Panc1 (cell line): ENCODE results near the gene TNIP1. TPM values are rescaled to one million over a fixed set of nuclear protein-coding genes. Genes with fewer than 3 reads are reported as not detected.

ENCODE experiments used
- ATAC-seq: fragments of 200-7000 bp; cut with Tn5 transposase; 2 replicates; pipeline ENCODE4 v1.9.1; 2020; ENCODE audit warnings: mild to moderate bottlenecking, moderate library complexity
- BruUV-seq: library from RNA; stranded (reverse); fragments of 400-500 nt; replicated peaks from 2 replicates; lab custom pipeline; 2021; lab: Mats Ljungman, UMichigan
- CTCF ChIA-PET: fragments of 300-600 bp; sonication (Branson Sonifier 250); formaldehyde crosslinking; loops from one replicate; lab custom pipeline; 2022; ENCODE audit warnings: antibody characterized with exemption; lab: Charles Lee
- POLR2A ChIA-PET: fragments of 300-600 bp; sonication (Branson Sonifier 250); formaldehyde crosslinking; loops from one replicate; lab custom pipeline; 2022; ENCODE audit warnings: antibody characterized with exemption; lab: Charles Lee
- DNase-seq: peaks from one replicate; pipeline ENCODE4 v3.0.0-alpha.2; 2010; ENCODE audit warnings: low read depth, low spot score
- H3K27ac ChIP-seq: 2 replicates; pipeline ENCODE4 v1.5.1; 2011; ENCODE audit warnings: mild to moderate bottlenecking, low read length, inconsistent platforms
- H3K27me3 ChIP-seq: fragments of 200-500 bp; sonication (Bioruptor generic); 2 replicates; pipeline ENCODE4 v1.6.0; 2014; ENCODE audit warnings: low read length, inconsistent platforms; ENCODE audit not compliant: control insufficient read depth, insufficient read depth
- H3K36me3 ChIP-seq: fragments of 200-500 bp; sonication (Bioruptor generic); 2 replicates; pipeline ENCODE4 v1.5.1; 2014; ENCODE audit warnings: inconsistent platforms, mild to moderate bottlenecking, low read length, moderate library complexity; ENCODE audit not compliant: control insufficient read depth, insufficient read depth
- H3K4me1 ChIP-seq: 2 replicates; pipeline ENCODE4 v1.5.1; 2011; ENCODE audit warnings: inconsistent platforms, mild to moderate bottlenecking, low read length, moderate library complexity; ENCODE audit not compliant: control insufficient read depth, insufficient read depth
- H3K4me3 ChIP-seq, 2 experiments: 2 replicates each; pipeline ENCODE4 v1.5.1; 2011 to 2012; ENCODE audit warnings: low read depth in 2 of 2, low read length in 2 of 2, mild to moderate bottlenecking in 2 of 2, inconsistent platforms in 1 of 2, moderate library complexity in 1 of 2
- H3K9me3 ChIP-seq: fragments of 200-500 bp; sonication (Bioruptor generic); 2 replicates; pipeline ENCODE4 v1.5.1; 2014; ENCODE audit warnings: low read depth, mild to moderate bottlenecking, inconsistent platforms, low read length, moderate library complexity; ENCODE audit not compliant: control insufficient read depth, insufficient read depth
- POLR2AphosphoS5 ChIP-seq: IDR thresholded peaks from 2 replicates; pipeline ENCODE4 v1.6.1; 2012; ENCODE audit warnings: mild to moderate bottlenecking, low read depth, low read length, moderate library complexity
- SIN3A ChIP-seq: IDR thresholded peaks from 2 replicates; pipeline ENCODE4 v1.6.1; 2012; ENCODE audit warnings: low read depth, mild to moderate bottlenecking, low read length, moderate library complexity, borderline replicate concordance; ENCODE audit not compliant: insufficient read depth
- TCF7L2 ChIP-seq: IDR thresholded peaks from 2 replicates; pipeline ENCODE4 v1.6.1; 2011; ENCODE audit warnings: mild to moderate bottlenecking, low read depth, low read length, inconsistent platforms
- in situ Hi-C: cut with HindIII; loops from 2 replicates; pipeline ENCODE4 v1.10.0; 2016; ENCODE audit warnings: low sequenced_read_pairs, low pct_unique_long_range_greater_than_20kb
- intact Hi-C: fragments of 100-400 bp; cut with micrococcal nuclease; formaldehyde crosslinking; loops from one replicate; pipeline ENCODE4 v1.10.0; 2022; ENCODE audit not compliant: unreplicated experiment
- total RNA-seq: library from RNA; stranded (reverse); gene quantifications from one replicate; pipeline ENCODE4 v1.2.1, GENCODE V29; 2021; ENCODE audit not compliant: unreplicated experiment
- TF ChIP-seq, protein P1 (sequence below): fragments of 450-650 bp; IDR thresholded peaks from 2 replicates; pipeline ENCODE4 v1.5.1; 2017; ENCODE audit warnings: mild to moderate bottlenecking
- TF ChIP-seq, protein P2 (sequence below), 2 experiments: IDR thresholded peaks; 2 replicates each; pipeline ENCODE4 v1.6.1; 2011 to 2012; ENCODE audit warnings: low read depth in 2 of 2, control low read depth in 1 of 2, low read length in 1 of 2, mild to moderate bottlenecking in 1 of 2, moderate library complexity in 1 of 2; ENCODE audit not compliant: insufficient read depth in 1 of 2

TNIP1 gene
- total RNA-seq, 1 experiment from 2014 or later, result 81.9 TPM

DNA sequence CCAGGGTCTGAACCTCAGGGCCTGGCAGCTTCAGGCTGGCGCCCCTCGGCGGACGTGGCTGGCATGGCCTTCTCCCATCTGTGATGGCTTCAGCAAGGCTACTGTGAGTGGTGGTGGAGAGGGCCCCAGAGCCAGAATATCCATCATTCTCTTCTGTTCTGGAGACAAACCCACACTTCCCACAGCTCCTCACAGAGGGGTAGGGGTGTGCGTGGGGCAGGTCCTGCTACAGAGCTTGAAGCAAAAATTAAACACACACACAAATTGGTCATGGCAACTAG lies 50.8 kb downstream of the TNIP1 start:
- ATAC-seq (no peak), DNase-seq (no peak)
- POLR2A ChIA-PET, result no interaction called here
- CTCF ChIA-PET, result no interaction called here
- Histone ChIP-seq H3K27ac (no peak overlapping the region), H3K36me3 (no peaks in the 10 kb centered on the region; the same call in 1 of the 2 replicates), H3K27me3 (no peaks in the 10 kb centered on the region), H3K4me3 (no peak overlapping the region), H3K9me3 (no peaks in the 10 kb centered on the region), H3K4me1 (no peaks in the 10 kb centered on the region)
- TF ChIP-seq TCF7L2, result no peak
- TF ChIP-seq, protein P1, sequence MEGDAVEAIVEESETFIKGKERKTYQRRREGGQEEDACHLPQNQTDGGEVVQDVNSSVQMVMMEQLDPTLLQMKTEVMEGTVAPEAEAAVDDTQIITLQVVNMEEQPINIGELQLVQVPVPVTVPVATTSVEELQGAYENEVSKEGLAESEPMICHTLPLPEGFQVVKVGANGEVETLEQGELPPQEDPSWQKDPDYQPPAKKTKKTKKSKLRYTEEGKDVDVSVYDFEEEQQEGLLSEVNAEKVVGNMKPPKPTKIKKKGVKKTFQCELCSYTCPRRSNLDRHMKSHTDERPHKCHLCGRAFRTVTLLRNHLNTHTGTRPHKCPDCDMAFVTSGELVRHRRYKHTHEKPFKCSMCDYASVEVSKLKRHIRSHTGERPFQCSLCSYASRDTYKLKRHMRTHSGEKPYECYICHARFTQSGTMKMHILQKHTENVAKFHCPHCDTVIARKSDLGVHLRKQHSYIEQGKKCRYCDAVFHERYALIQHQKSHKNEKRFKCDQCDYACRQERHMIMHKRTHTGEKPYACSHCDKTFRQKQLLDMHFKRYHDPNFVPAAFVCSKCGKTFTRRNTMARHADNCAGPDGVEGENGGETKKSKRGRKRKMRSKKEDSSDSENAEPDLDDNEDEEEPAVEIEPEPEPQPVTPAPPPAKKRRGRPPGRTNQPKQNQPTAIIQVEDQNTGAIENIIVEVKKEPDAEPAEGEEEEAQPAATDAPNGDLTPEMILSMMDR, result no peak
- TF ChIP-seq, protein P2, sequence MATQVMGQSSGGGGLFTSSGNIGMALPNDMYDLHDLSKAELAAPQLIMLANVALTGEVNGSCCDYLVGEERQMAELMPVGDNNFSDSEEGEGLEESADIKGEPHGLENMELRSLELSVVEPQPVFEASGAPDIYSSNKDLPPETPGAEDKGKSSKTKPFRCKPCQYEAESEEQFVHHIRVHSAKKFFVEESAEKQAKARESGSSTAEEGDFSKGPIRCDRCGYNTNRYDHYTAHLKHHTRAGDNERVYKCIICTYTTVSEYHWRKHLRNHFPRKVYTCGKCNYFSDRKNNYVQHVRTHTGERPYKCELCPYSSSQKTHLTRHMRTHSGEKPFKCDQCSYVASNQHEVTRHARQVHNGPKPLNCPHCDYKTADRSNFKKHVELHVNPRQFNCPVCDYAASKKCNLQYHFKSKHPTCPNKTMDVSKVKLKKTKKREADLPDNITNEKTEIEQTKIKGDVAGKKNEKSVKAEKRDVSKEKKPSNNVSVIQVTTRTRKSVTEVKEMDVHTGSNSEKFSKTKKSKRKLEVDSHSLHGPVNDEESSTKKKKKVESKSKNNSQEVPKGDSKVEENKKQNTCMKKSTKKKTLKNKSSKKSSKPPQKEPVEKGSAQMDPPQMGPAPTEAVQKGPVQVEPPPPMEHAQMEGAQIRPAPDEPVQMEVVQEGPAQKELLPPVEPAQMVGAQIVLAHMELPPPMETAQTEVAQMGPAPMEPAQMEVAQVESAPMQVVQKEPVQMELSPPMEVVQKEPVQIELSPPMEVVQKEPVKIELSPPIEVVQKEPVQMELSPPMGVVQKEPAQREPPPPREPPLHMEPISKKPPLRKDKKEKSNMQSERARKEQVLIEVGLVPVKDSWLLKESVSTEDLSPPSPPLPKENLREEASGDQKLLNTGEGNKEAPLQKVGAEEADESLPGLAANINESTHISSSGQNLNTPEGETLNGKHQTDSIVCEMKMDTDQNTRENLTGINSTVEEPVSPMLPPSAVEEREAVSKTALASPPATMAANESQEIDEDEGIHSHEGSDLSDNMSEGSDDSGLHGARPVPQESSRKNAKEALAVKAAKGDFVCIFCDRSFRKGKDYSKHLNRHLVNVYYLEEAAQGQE (IDR thresholded peaks at IDR 0.05; ENCODE audit: insufficient read depth in 1 of 2, low read depth in 2 of 2, low read length in 1 of 2), result no peak
- TF ChIP-seq POLR2AphosphoS5, result no peak
- no peak for TF ChIP-seq SIN3A
- TSS peak; percentile 97 for BruUV-seq
- intact Hi-C loops, result no loop called here
- in situ Hi-C loops, result no loop called here

DNA sequence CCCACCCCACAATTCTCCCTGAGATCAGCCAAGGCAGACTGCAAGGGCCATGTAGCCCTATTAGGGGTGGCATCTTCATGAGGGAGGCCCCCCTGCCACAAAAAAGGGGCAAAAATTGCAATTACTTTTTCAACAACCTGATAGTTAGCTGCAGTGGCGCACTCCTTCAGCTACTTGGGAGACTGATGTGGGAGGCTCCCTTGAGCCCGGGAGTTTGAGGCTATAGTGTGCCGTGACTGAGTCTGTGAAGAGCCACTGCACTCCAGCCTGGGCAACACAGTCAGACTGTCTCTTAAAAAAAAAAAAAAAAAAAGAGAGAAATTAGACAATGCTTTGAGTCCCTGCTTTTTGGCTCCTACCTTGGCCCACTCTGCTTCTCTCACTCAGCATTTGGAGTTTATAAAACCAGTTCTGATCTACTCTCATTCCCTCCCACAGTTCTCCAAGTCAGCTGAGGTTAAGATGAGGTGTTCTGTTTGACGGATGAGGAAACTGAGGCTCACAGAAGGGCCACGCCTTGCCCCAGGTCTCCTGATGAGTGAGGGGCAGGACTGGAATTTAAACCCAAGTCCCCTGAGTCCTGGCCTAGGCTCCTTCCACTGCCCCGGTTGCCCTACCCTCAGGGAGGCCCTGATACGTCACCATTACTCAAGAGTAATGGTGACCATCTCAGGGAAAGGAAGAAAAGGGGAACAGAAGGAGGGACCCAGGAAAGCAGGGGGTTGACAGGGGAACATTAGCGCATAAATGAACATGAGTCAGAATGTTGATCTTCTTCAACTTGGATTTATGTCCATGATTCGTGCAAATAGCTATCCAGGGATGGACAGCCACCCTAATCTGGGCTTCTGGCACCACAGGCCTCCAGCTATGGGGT lies 51.4 kb downstream of the TNIP1 start:
- TF ChIP-seq, protein P2 (IDR thresholded peaks at IDR 0.05; ENCODE audit: insufficient read depth in 1 of 2, low read depth in 2 of 2, low read length in 1 of 2), result no peak
- TF ChIP-seq, protein P1, result no peak
- no peak for TF ChIP-seq SIN3A
- TF ChIP-seq POLR2AphosphoS5, result no peak
- TF ChIP-seq TCF7L2, result no peak
- intact Hi-C loops (no loop called here), in situ Hi-C loops (no loop called here)
- Histone ChIP-seq H3K9me3 (no peaks in the 10 kb centered on the region), H3K27ac (no peak overlapping the region), H3K4me1 (no peaks in the 10 kb centered on the region), H3K27me3 (no peaks in the 10 kb centered on the region), H3K4me3 (no peak overlapping the region), H3K36me3 (no peaks in the 10 kb centered on the region; the same call in 1 of the 2 replicates)
- ChIA-PET POLR2A (no interaction called here), CTCF (no interaction called here)
- no TSS peak for BruUV-seq
- DNase-seq (no peak), ATAC-seq (no peak)
